Stomach smooth muscle (tissue), 2 donors: ENCODE measurements around the gene ESR1.

Source experiments
- H3K27ac ChIP-seq: one replicate; pipeline ENCODE4 v1.7.0; 2013; ENCODE audit warnings: mild to moderate bottlenecking, low read length, inconsistent platforms
- H3K27me3 ChIP-seq, 2 donors: one replicate each; pipeline ENCODE4 v1.7.0; 2013; ENCODE audit warnings: low read length in 2 of 2; ENCODE audit not compliant: insufficient read depth in 2 of 2, control insufficient read depth in 1 of 2
- H3K36me3 ChIP-seq, 2 donors: one replicate each; pipeline ENCODE4 v1.7.0; 2013; ENCODE audit warnings: low read length in 2 of 2; ENCODE audit not compliant: control insufficient read depth in 2 of 2, insufficient read depth in 2 of 2
- H3K4me1 ChIP-seq: one replicate; pipeline ENCODE4 v1.7.0; 2013; ENCODE audit warnings: low read length; ENCODE audit not compliant: control insufficient read depth, insufficient read depth
- H3K4me3 ChIP-seq, 2 donors: one replicate each; pipeline ENCODE4 v1.7.0; 2013; ENCODE audit warnings: low read length in 2 of 2
- H3K9ac ChIP-seq, 2 donors: one replicate each; pipeline ENCODE4 v1.7.0; 2013; ENCODE audit warnings: low read length in 2 of 2, mild to moderate bottlenecking in 1 of 2
- H3K9me3 ChIP-seq, 2 donors: one replicate each; pipeline ENCODE4 v1.7.0; 2013; ENCODE audit warnings: low read length in 2 of 2; ENCODE audit not compliant: control insufficient read depth in 2 of 2
- donor health status: healthy.
- donor health status: Pancreatic carcinoma.

Gene ESR1

GRCh38 chr6:152110886-152111820 is 303.7 kb downstream of the ESR1 start:
- Histone ChIP-seq H3K9ac (no peak overlapping the region), H3K36me3 (no peaks in the 10 kb centered on the region), H3K27me3 (no peaks in the 10 kb centered on the region), H3K4me3 (peak overlapping the region in 1 of 2 donors; percentile 29), H3K4me1 (peaks cover 3% of the 10 kb centered on the region), H3K27ac (no peak overlapping the region), H3K9me3 (no peaks in the 10 kb centered on the region)

DNA sequence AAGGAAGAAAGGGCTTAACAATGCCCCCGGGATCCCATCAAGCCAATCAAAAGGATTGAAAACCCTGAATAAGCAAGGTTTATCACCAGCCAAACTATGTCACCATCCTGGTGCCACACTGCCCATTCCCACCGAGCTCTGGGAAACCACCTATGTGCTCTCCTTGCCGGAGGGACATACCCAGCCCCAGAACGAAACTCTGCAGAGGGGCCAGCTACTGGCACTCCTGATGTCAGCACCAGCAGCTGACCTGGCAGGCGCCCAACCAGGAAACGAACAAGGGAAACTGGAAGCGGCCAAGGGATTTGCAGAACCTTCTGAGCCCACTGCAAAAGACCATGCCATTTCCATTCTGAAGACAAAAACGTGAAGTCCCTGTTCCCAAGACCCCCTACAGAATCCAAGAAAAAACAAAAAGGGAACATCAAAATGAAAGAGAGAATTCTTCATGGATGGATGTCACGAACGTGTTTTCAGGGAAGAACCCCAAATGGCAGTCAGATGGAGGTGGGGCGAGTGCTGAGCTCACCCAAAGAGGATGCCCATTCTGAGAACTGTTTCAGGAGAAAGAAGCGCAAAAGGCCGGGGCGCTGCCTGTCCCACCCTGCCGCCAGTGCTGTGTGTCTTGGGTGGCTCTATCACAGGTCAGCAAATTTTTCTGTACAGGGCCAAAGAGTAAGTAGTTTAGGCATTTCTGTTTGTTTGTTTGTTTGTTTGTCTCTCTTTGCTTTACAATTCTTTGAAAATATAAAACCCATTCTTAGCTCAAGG is 305.2 kb downstream of the ESR1 start:
- peaks cover 9% of the 10 kb centered on the region for H3K4me1 ChIP-seq
- no peak overlapping the region for H3K9ac ChIP-seq
- H3K36me3 ChIP-seq = no peaks in the 10 kb centered on the region
- H3K27me3 ChIP-seq = no peaks in the 10 kb centered on the region
- no peaks in the 10 kb centered on the region for H3K9me3 ChIP-seq
- H3K4me3 ChIP-seq = no peak overlapping the region
- peak overlapping the region; percentile 18 for H3K27ac ChIP-seq

DNA sequence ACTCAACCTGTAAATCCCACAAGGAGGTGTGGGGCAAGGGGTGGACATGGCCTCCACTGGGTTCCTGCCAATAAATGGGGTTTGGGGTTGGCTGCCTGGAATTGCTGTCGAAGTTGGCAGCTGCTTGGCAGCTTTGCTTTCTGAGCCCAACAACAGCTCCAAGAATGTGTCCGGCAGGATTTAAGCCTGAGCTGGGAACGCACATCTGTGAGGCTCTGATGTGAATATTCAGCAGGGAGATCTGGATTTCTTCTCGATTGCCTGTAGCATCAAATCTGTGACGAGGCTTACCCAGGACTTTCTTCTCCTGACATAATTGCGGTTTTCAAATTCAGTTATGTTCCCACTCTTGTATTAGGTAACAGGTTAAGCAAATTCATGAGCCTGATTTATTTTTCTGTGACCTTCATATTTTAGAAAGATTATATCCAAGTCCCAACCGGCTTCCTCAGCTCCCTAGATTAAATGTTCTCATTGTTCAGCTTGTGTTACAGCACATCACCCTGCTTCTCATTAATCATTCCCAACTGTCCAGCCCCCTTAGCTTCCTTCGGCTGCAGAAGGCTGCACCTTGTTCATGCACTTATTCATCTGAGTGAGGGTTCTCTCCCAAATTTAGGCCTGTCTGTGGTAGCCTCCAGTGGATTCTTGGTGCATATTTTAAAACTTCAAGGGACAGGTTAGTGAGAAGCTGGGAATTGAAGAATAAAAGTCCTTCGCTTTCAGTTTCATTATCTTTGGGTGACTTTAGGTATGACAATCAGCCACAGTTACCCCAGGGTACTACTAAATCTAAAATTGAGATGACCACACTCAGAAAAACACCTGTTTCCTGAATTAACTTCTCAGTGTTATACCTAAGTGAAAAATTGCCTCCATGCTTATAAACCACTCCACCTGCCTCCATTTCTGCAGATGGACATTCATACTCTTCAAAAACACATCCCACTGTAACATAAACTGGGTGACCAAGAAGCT is 310.0 kb downstream of the ESR1 start:
- peaks cover 18 to 22% of the 10 kb centered on the region in 2 donors for H3K36me3 ChIP-seq
- no peaks in the 10 kb centered on the region for H3K9me3 ChIP-seq
- H3K9ac ChIP-seq = no peak overlapping the region
- H3K27me3 ChIP-seq = no peaks in the 10 kb centered on the region
- H3K27ac ChIP-seq = no peak overlapping the region
- peaks cover 9% of the 10 kb centered on the region for H3K4me1 ChIP-seq
- no peak overlapping the region for H3K4me3 ChIP-seq

- H3K27ac ChIP-seq = no peak overlapping the region
- H3K9ac ChIP-seq = no peak overlapping the region
- no peaks in the 10 kb centered on the region for H3K9me3 ChIP-seq
- no peaks in the 10 kb centered on the region for H3K27me3 ChIP-seq
- peaks cover 9% of the 10 kb centered on the region for H3K4me1 ChIP-seq
- H3K36me3 ChIP-seq = peaks cover 25 to 29% of the 10 kb centered on the region in 2 donors
- no peak overlapping the region for H3K4me3 ChIP-seq
These were observed 310.7 kb downstream of the ESR1 start for GRCh38 chr6:152118224-152118623.

DNA sequence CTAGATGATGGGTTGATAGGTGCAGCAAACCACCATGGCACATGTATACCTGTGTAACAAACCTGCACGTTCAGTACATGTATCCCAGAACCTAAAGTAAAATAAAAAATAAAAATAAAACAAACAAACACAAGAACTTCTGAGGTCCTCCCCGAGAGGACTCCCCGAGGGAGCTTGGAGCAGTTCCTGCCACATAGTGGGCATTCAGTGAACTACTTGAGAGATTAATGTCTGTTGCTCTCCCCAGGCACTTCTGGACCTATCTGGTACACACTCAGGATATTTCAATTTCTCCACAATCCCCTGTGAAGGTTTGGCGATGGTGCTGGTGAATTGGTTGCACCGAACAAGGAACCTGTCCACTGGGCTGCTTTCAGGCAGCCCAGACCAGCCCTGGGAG is 311.2 kb downstream of the ESR1 start:
- Histone ChIP-seq H3K4me3 (no peak overlapping the region), H3K27me3 (no peaks in the 10 kb centered on the region), H3K36me3 (peaks cover 26 to 29% of the 10 kb centered on the region in 2 donors), H3K9me3 (no peaks in the 10 kb centered on the region), H3K9ac (no peak overlapping the region), H3K4me1 (peaks cover 9% of the 10 kb centered on the region), H3K27ac (no peak overlapping the region)

DNA sequence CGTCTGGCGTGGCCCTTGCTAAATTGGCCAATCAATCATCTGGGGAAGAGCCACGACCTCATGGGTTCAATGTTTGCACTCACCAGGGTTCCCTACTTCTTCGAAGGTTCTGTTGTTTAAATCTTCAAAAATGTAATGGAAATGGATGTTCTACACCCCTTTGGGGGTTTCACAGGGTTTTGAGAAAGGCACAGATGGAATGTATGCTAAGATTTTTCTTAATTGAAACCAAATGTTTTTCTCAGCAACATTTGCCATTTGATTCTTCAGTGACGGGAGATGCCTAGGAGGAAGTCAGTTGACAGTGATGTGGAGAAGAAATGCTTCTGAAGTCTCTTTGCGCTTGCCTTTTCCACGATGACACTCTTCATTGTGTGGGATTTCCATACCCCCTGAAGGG is 312.3 kb downstream of the ESR1 start:
- Histone ChIP-seq H3K27ac (no peak overlapping the region), H3K4me3 (no peak overlapping the region), H3K9me3 (no peaks in the 10 kb centered on the region), H3K27me3 (no peaks in the 10 kb centered on the region), H3K4me1 (peaks cover 9% of the 10 kb centered on the region), H3K9ac (no peak overlapping the region), H3K36me3 (peaks cover 26 to 29% of the 10 kb centered on the region in 2 donors)

DNA sequence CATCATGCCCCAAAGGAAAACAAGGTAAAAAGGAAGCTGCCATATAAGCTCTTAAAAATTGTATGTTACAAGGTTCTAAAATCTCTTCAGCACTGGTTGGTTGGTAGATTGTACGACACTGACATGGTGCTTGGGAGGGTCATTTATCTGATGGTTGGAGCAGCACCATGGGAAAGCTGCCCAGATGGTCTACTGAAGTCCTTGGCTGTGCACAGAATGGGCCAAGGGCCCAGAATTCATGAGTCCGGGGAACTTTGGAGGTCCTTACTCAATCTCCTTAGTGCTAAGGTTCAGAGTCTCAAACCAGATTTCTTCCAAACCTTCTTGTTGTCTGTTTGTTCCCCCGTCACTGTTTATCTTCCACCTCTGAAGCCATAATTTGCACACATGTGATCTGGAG is 314.4 kb downstream of the ESR1 start:
- H3K27ac ChIP-seq = no peak overlapping the region
- H3K36me3 ChIP-seq = peaks cover 26 to 33% of the 10 kb centered on the region in 2 donors
- no peaks in the 10 kb centered on the region for H3K9me3 ChIP-seq
- H3K9ac ChIP-seq = no peak overlapping the region
- H3K27me3 ChIP-seq = no peaks in the 10 kb centered on the region
- H3K4me3 ChIP-seq = no peak overlapping the region
- peaks cover 9% of the 10 kb centered on the region for H3K4me1 ChIP-seq

DNA sequence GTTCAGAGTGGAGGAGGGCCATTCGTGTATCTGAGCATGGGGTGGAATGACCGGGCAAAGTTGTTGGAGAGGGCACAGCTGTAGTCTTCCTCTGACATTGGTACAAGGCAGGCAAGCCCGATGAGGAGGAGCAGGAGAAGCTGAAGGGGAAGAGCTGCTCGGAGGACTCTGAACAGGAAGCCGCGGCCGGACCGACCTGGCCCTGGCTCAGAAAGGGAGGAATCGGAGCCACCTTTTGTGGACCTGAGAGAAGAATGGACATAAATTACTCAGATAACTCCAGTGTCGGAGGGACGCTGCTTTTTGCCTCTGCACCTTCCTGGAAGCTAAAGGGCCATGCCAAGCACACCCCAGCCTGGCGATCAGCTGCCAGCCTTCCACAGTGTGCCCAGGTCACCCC is 315.0 kb downstream of the ESR1 start:
- H3K27me3 ChIP-seq = no peaks in the 10 kb centered on the region
- no peak overlapping the region for H3K4me3 ChIP-seq
- H3K4me1 ChIP-seq = peaks cover 5% of the 10 kb centered on the region
- no peak overlapping the region for H3K27ac ChIP-seq
- peaks cover 31 to 37% of the 10 kb centered on the region in 2 donors for H3K36me3 ChIP-seq
- H3K9ac ChIP-seq = no peak overlapping the region
- no peaks in the 10 kb centered on the region for H3K9me3 ChIP-seq

- H3K4me3 ChIP-seq = no peak overlapping the region
- H3K27ac ChIP-seq = no peak overlapping the region
- H3K4me1 ChIP-seq = peaks cover 2% of the 10 kb centered on the region
- H3K36me3 ChIP-seq = peaks cover 35 to 38% of the 10 kb centered on the region in 2 donors
- H3K27me3 ChIP-seq = no peaks in the 10 kb centered on the region
- H3K9me3 ChIP-seq = no peaks in the 10 kb centered on the region
- no peak overlapping the region for H3K9ac ChIP-seq
These were observed 315.6 kb downstream of the ESR1 start for GRCh38 chr6:152123076-152123475.

GRCh38 chr6:152124429-152125074 is 317.1 kb downstream of the ESR1 start:
- H3K36me3 ChIP-seq = peaks cover 43 to 45% of the 10 kb centered on the region in 2 donors
- H3K9me3 ChIP-seq = no peaks in the 10 kb centered on the region
- peaks cover 3% of the 10 kb centered on the region for H3K4me1 ChIP-seq
- no peaks in the 10 kb centered on the region for H3K27me3 ChIP-seq
- H3K9ac ChIP-seq = no peak overlapping the region
- H3K27ac ChIP-seq = no peak overlapping the region
- H3K4me3 ChIP-seq = no peak overlapping the region
